NK-92 (cell line): ENCODE results near the gene ARSG.

Experiments used
- DNase-seq: peaks from one replicate; lab custom pipeline; 2025; ENCODE audit not compliant: unreplicated experiment; lab: John Stamatoyannopoulos, UW

ARSG gene

DNA sequence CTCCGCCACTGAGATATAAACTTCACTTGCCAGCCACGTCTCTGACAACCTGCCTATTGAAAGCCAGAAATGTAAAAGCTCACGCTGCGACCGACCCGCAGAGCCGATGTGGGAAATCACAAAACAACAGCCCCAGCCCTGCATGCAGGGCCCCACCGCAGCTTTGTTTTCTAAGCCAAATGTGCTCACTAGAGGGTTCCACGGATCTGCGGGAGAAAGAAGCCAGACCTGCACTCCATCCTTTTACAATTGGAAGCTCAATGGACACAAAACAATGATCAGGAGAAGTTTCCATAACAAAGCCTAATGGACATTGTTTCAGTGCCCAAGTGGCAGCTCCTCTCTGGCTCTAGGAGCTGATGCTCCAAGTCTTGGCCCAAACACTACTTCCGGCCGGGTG is 132.9 kb downstream of the ARSG start:
- no peak for DNase-seq

DNA sequence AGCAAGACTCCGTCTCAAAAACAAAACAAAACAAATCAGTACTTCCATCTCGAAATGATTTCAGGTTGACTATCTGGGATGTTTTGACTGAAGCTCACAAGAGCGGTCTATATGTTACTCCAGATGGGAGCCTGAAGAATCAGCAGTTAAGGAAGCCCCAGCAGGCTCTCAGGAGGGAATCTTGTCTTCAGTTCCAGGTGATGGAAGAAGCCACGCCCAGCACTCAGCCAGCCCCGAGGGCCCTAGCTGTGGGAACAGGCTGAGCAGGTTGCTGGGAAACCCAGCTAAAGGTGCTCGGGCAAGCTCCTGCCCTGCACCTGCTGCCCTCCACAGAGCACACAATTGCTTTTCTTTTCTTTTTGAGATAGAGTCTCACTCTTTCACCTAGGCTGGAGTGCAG is 133.6 kb downstream of the ARSG start:
- DNase-seq = no peak

DNA sequence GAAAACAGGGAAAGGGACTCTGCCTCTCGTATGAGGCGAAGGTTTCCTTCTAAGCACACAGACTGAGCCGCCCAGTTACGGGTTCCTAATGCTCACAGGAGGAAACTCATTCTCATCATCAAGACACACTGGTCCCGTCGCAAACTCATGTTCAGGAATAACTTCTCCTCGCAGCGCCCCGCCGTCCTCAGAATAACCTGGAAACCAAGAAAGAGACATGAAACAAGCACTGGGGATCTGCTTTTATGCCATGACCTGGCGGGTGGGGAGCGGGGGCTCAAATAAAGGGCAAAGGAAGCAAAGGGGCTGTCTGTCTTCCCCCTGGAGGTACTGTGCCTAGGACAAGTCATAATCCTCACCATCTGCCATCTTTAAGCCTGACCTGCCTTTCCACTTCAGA is 134.7 kb downstream of the ARSG start:
- DNase-seq = no peak

DNA sequence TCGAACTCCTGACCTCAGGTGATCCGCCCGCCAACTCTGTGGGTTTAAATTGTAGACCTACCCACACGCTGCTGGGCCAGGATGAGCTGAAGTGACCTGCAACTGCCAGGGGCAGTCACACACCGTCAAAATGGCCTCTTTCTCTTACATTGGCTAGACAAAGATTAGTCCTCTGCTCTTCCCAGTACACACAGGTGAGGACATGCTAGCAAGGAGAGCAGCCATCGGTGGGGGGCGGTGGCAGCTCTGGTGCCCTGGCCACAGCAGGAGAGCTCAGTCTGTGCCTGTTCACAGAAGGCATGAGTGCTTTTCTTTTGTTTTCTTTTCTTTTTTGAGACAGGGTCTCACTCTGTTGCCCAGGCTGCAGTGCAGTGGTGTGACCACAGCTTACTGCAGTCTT is 136.3 kb downstream of the ARSG start:
- DNase-seq = no peak

DNA sequence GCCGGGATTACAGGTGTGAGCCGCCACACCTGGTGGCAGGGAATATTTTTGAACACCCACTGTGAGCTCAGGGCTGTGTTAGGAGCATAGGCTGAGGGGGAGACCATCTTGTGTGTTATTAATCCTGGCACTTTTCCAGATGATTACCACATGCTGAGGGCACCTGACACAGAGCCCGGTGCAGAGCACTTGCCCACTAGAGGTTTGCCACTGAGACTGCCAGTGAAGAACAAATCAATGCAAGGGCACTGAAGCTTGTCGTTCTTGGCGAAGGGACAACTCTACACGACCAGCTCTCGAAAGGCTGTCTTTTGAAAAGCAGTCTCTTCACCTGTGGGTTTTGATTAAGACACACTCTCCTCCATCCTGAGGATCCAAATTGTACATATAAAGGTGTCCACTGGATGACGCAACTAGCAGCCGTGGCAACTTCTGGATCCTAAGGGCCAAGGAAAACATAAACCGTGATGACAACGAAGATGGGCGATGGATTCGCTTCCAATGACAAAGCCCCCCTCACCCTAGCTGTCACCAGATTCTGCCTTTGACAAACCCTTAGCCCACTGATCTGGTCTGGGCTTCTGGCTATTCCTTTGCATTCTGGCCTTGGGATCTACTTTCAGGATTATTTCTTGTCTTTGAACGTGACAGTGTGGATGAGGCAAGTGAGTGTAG is 137.3 kb downstream of the ARSG start:
- no peak for DNase-seq

GRCh38 chr17:68429881-68430280 is 138.6 kb downstream of the ARSG start:
- no peak for DNase-seq

DNA sequence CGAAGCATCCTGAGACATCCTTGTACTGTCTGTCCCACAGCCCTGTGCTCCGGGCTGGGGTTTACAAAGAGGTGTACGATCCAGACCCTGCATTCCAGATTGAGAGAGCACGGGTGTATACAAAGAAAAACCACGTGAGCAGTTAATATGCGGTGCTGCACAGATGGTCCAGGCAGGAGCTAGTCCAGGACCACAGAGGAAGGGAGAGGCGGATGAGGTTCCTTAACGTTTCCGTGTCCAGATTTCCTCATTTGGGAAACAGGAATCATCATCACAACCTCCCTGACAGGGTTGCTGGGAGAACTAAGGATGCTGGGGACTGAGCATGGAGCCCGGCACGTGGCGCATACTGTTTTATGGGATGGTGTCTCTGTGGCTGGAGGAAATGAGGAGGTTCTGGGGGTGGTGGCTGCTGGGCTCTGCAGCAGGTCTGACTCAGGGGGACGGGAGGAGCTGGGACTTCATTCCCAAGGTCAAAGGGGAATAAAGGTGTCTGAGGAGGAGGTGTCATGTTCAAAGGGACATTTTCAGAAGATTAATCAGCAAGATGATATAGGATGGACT is 139.8 kb downstream of the ARSG start:
- no peak for DNase-seq

- no peak for DNase-seq
Measured at GRCh38 chr17:68431661-68432071, 140.4 kb downstream of the ARSG start.

DNA sequence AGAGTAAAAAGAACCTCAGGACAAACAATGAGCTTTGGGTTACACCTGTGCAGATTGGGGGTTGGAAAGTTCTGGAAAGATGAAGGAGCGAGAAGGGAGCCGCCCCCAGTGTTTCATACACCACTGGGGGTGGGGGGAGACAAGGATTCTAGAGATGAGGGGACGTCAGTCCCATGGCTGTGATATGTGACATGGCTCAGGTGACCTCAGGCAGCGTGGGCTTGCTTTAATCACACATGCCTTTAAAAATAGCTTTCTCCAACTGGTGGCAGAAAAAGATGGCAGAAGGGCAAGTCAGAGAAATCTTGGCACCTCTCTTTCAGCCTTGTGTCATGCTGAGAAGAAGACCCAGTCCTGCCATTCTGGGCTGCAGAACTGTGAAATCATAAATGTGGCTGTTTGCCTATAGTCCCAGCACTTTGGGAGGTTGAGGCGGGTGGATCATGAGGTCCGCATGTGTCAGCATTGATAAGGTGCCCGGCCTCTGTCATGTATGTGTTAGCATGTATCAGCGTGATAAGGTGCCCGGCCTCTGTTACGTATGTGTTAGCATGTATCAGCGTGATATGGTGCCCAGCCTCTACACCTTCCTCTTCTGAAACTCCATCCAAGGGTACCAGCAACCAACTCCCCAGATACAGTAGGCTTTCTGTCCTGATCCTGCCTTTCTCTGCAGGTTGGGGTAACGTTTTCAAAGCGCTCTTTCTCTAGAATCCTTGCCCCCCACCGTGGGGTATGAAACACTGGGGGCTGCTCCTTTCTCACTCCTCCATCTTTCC is 141.0 kb downstream of the ARSG start:
- no peak for DNase-seq

- no peak for DNase-seq
Measured at GRCh38 chr17:68433211-68433610, 141.9 kb downstream of the ARSG start.

DNA sequence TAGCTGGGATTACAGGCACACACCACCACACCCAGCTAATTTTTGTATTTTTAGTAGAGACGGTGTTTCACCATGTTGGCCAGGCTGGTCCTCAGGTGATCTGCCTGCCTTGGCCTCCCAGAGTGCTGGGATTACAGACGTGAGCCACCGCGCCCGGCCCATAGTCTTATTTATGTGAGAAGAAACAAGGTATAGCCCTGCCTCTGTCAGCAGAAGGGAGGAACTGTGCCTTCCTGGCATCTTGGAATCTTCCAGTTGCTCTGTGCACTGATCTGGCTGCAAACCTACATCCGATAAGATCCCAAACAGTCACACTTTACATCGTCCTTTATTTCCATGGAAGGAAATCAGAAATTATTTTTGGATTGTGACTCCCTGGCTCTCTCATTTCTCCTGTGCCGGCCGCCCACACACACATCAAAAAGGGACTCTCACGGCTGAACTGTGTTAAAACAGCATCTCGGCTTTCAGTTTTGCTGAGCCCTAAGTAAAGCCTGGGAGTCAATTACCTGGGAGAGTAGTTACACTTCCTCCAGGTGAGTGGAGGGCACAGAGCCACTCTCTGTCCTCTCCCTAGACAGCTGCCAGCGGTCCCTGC is 142.7 kb downstream of the ARSG start:
- DNase-seq = no peak

- DNase-seq = no peak
Measured at GRCh38 chr17:68435361-68435760, 144.1 kb downstream of the ARSG start.

DNA sequence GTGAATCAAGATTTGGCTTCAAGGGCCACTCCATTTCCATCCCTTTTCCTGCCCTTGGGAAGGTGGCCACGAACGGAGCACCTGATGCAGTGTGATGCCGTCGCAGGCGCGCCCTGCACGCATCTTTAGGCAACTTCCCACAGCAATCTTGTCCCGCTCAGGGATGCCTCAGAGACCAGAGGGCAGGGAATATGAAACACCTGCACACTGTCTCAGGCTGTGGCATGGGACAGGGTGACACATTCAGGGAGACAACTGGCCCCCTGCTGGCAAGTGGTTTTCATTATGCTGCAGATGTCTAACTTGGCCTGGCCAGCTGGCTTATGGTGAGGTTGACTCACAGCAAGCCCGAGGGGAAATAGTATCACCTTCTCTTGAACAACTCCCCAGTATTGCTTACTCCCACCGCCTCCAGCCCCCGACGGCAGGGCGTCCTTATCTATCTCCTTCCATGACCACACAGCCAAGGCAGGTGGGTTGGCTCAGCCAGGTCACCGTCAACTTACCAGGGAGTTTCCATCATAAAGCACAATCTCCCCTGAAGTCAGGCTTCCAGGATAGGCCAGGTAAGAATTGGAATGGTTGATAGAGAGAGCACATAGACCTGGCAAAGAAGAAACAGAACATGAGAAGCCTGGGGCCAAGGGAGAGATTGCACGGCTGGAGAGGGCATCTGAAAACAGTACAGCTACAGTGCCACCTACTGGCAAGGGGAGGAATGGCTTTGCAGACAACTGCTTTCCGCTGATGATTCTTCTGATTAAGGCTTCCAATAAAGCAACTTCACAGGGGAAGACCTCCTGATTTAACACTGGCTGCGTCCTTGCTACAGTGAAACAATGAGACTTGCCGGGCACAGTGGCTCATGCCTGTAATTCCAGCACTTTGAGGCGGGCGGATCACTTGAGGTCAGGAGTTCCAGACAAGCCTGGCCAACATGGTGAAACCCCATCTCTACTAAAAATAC is 144.9 kb downstream of the ARSG start:
- DNase-seq = no peak

- no peak for DNase-seq
Measured at GRCh38 chr17:68437979-68438822, 146.9 kb downstream of the ARSG start.

GRCh38 chr17:68439656-68440290 is 148.5 kb downstream of the ARSG start:
- no peak for DNase-seq

- no peak for DNase-seq
Measured at GRCh38 chr17:68440526-68440925, 149.2 kb downstream of the ARSG start.

DNA sequence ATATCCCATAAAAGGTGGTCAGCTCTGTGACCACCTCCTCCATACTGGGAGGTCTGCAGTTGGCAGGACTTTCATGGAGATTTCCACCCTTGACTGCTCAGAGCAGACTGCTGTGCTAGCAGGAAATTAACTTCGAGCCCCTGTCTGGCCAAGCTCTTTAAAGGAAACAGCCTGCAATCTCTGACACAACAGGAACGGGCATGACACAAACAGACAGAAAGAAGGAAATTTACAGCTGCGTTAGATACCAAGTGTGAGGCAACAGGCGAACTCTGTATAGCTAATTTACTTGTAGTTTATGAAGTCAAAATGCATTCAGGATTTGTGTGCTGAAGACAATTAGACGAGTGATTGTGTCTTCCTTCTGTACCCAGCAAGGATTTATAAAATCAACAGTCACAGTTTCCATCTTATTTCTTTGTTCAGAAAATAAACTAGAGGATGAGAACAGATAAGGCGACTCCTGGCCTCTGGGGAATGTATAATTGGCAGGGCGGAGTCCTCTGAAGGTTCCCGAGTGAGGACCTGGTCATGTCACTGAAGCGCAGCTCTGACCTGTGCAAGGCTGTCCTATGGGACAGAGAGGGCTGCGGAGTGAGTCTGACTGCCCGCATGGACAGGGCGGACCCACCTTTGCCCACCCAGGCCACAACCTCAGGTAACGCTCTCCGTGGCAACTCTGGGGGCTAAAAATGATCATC is 149.9 kb downstream of the ARSG start:
- no peak for DNase-seq

- DNase-seq = no peak
Measured at GRCh38 chr17:68443972-68444464, 152.7 kb downstream of the ARSG start.

GRCh38 chr17:68445671-68446070 is 154.4 kb downstream of the ARSG start:
- DNase-seq = no peak
